GM12878 (cell line): ENCODE results near the gene OVOL1. TPM values are rescaled to one million over a fixed set of nuclear protein-coding genes. Genes with fewer than 3 reads are reported as not detected.

Experiments
- ASH2L ChIP-seq: fragments of 300-600, 200-600 bp; sonication (generic); IDR thresholded peaks from 2 replicates; pipeline ENCODE4 v1.6.1; 2017; ENCODE audit warnings: low read depth, mild to moderate bottlenecking, borderline replicate concordance
- ATF3 ChIP-seq: IDR thresholded peaks from 2 replicates; pipeline ENCODE4 v1.6.1; 2011; ENCODE audit warnings: low read depth, mild to moderate bottlenecking, low read length, moderate library complexity, borderline replicate concordance; ENCODE audit errors: extremely low read depth
- BHLHE40 ChIP-seq, 2 experiments: fragments of 450-650 bp in 1 of 2; IDR thresholded peaks; 2 replicates each; pipeline ENCODE4 v1.6.1; 2011 to 2017; ENCODE audit warnings: low read depth in 2 of 2, borderline replicate concordance in 1 of 2, improper control_type of control experiment in 1 of 2, low read length in 1 of 2, mild to moderate bottlenecking in 1 of 2
- BMI1 ChIP-seq: fragments of 450-650 bp; IDR thresholded peaks from 2 replicates; pipeline ENCODE4 v1.6.1; 2016; ENCODE audit warnings: mild to moderate bottlenecking, moderate library complexity, borderline replicate concordance
- CEBPZ ChIP-seq: fragments of 150-350 bp; IDR thresholded peaks from 2 replicates; pipeline ENCODE4 v1.6.1; 2016; ENCODE audit warnings: low read depth, low read length
- EGR1 ChIP-seq, 2 experiments: IDR thresholded peaks; 1 replicate in 1 of 2; 2 replicates in 1 of 2; pipeline ENCODE4 v1.6.1; 2011 to 2012; ENCODE audit warnings: low read depth in 2 of 2, low read length in 2 of 2, borderline replicate concordance in 1 of 2, mild to moderate bottlenecking in 1 of 2, moderate library complexity in 1 of 2
- FOXK2 ChIP-seq: fragments of 450-650 bp; IDR thresholded peaks from 2 replicates; pipeline ENCODE4 v1.6.1; 2017; ENCODE audit warnings: mild to moderate bottlenecking, moderate library complexity
- HDGF ChIP-seq: fragments of 450-650 bp; IDR thresholded peaks from 2 replicates; pipeline ENCODE4 v1.6.1; 2016; ENCODE audit warnings: antibody characterized with exemption
- LARP7 ChIP-seq: fragments of 450-650 bp; IDR thresholded peaks from 2 replicates; pipeline ENCODE4 v1.6.1; 2017; ENCODE audit warnings: mild to moderate bottlenecking
- RUNX3 ChIP-seq: IDR thresholded peaks from 2 replicates; pipeline ENCODE4 v1.6.1; 2012; ENCODE audit warnings: low read length, inconsistent platforms
- TCF12 ChIP-seq: IDR thresholded peaks from 2 replicates; pipeline ENCODE4 v1.6.1; 2011; ENCODE audit warnings: low read depth, mild to moderate bottlenecking, low read length
- TCF3 ChIP-seq: IDR thresholded peaks from 2 replicates; pipeline ENCODE4 v1.6.1; 2012; ENCODE audit warnings: low read depth, mild to moderate bottlenecking, low read length, borderline replicate concordance; ENCODE audit not compliant: insufficient read depth
- WRNIP1 ChIP-seq: IDR thresholded peaks from 2 replicates; pipeline ENCODE4 v1.6.1; 2011; ENCODE audit warnings: low read depth, low read length, improper control_type of control experiment, borderline replicate concordance
- ZBTB4 ChIP-seq: fragments of 450-650 bp; formaldehyde crosslinking; IDR thresholded peaks from 2 replicates; pipeline ENCODE4 v1.4.0; 2022; ENCODE audit warnings: mild to moderate bottlenecking, moderate library complexity
- ZBTB40 ChIP-seq: fragments of 450-650 bp; IDR thresholded peaks from 2 replicates; pipeline ENCODE4 v1.6.1; 2016; ENCODE audit warnings: mild to moderate bottlenecking, moderate library complexity, borderline replicate concordance
- ZNF217 ChIP-seq: fragments of 450-650 bp; IDR thresholded peaks from 2 replicates; pipeline ENCODE4 v1.6.1; 2017; ENCODE audit warnings: antibody characterized with exemption, mild to moderate bottlenecking
- polyA plus RNA-seq, 11 experiments: library from polyadenylated mRNA; depleted of rRNA in 4 of 11; unstranded in 6 of 11; stranded (reverse) in 5 of 11; fragments of >200 nt; fragmentation: Nextera tagmentation in 4 of 11; fragmentation: Illumina TruSeq in 1 of 11; extraction: Ambion mirVana in 4 of 11; extraction: Trizol in 1 of 11; gene quantifications; 1 replicate in 1 of 11; 2 replicates in 10 of 11; pipeline versions ENCODE4 v1.2.1 to v1.2.3, GENCODE V29; 2011 to 2016; ENCODE audit warnings: inconsistent platforms in 2 of 11, missing spikeins in 2 of 11, low read depth in 1 of 11
- total RNA-seq, 4 experiments: library from RNA; depleted of rRNA in 3 of 4; stranded (reverse); fragments of >200 nt in 3 of 4; fragmentation: Illumina TruSeq in 1 of 4; extraction: Trizol in 1 of 4; gene quantifications; 2 replicates each; pipeline versions ENCODE4 v1.2.1 to v1.2.3, GENCODE V29; 2013 to 2021

OVOL1 gene
- total and polyA plus RNA-seq, 10 of the 15 experiments (the other 5 are each of a cell fraction or from before 2014, with no cell fraction given): 0.04 to 0.96 (median 0.09) TPM; not detected in 7

- TF ChIP-seq TCF12 (0 out of 2 replicates have a peak, but pooled peaks have one; percentile 2), CEBPZ (no peak), TCF3 (0 out of 2 replicates have a peak, but pooled peaks have one; percentile 43), ZBTB4 (no peak), BMI1 (no peak), ATF3 (no peak), HDGF (no peak), LARP7 (peak; percentile 22; the same call in 1 of the 2 replicates), ASH2L (no peak), FOXK2 (no peak), RUNX3 (peak; percentile 28; the same call in 1 of the 2 replicates), ZNF217 (no peak), ZBTB40 (no peak), WRNIP1 (no peak), EGR1 (IDR thresholded peaks at IDR 0.05; ENCODE audit: borderline replicate concordance in 1 of 2, low read depth in 2 of 2, low read length in 2 of 2) (peak in 1 of 2 experiments; percentile 81; a peak in 2 of 3 replicates), BHLHE40 (IDR thresholded peaks at IDR 0.05; ENCODE audit: borderline replicate concordance in 1 of 2, low read depth in 2 of 2, low read length in 1 of 2) (peak in 1 of 2 experiments; percentile 26; a peak in 1 of 4 replicates)
Measured at GRCh38 chr11:65780770-65781151, 6.1 kb upstream of the OVOL1 start, which contains the start of gene AP5B1 (continued).
